Spinal cord (tissue), 10 donors: ENCODE results near the gene CEP57L1. TPM values are rescaled to one million over a fixed set of nuclear protein-coding genes. Genes with fewer than 3 reads are reported as not detected.

ENCODE experiments used
- DNase-seq, 6 donors: peaks; one replicate each; pipeline versions ENCODE4 v3.0.0 to v3.0.0-alpha.2; 2013 to 2015; ENCODE audit warnings: low spot score in 6 of 6, low read depth in 4 of 6
- H3K27ac ChIP-seq: one replicate; pipeline ENCODE4 v1.5.1; 2013; ENCODE audit warnings: low read depth, low read length, control low read depth
- H3K27me3 ChIP-seq: one replicate; pipeline ENCODE4 v1.6.1; 2013; ENCODE audit warnings: low read length; ENCODE audit not compliant: control insufficient read depth, insufficient read depth
- H3K36me3 ChIP-seq: one replicate; pipeline ENCODE4 v1.6.1; 2013; ENCODE audit warnings: low read length; ENCODE audit not compliant: control insufficient read depth, insufficient read depth
- H3K4me1 ChIP-seq: one replicate; pipeline ENCODE4 v1.6.1; 2013; ENCODE audit warnings: low read length; ENCODE audit not compliant: control insufficient read depth, insufficient read depth
- H3K4me3 ChIP-seq: one replicate; pipeline ENCODE4 v1.5.1; 2013; ENCODE audit warnings: low read depth, low read length, control low read depth
- H3K9me3 ChIP-seq: one replicate; pipeline ENCODE4 v1.6.1; 2013; ENCODE audit warnings: low read length; ENCODE audit not compliant: control insufficient read depth, insufficient read depth
- WGBS: methylation state at CpG from one replicate; pipeline ENCODE4 v1.1.5; 2013; ENCODE audit warnings: missing lambda C conversion rate; ENCODE audit not compliant: insufficient coverage; 5-methylcytosine and 5-hydroxymethylcytosine counted together
- polyA plus RNA-seq, 2 donors: library from polyadenylated mRNA; unstranded; fragments of 120-200 nt; gene quantifications; one replicate each; pipeline ENCODE4 v1.2.1, GENCODE V29; 2013; ENCODE audit not compliant: insufficient read length in 2 of 2
- total RNA-seq, 2 donors: library from RNA; depleted of rRNA in 1 of 2; stranded (reverse); fragments of 120-200 nt in 1 of 2; fragments of >200 nt in 1 of 2; gene quantifications; one replicate each; pipeline versions ENCODE4 v1.2.3 to v1.2.4, GENCODE V29; 2013 to 2014
- donor health status: healthy.

The CEP57L1 gene
- total and polyA plus RNA-seq, 4 donors, result 18.4 to 50.7 (median 33.2) TPM

DNA sequence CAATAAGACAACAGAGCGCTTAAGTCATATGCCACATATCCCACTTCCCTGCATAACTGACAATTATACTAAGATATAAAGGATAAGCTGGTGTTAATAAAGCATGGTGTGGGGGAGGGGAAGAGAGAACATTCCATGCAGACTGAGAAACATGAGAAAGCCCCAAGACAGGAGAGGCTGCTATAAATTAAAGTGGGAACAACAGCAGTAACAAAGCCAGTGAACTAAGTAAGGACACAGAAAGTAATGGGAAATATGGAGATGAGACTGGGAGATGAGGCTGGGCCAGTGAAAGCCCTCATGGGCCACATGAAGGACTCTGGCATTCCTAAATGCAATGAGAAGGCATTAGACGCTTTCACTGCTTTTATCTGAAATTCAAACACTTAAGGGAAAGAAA is 42.0 kb upstream of the CEP57L1 start:
- Histone ChIP-seq H3K27ac (no peak overlapping the region), H3K36me3 (no peaks in the 10 kb centered on the region), H3K4me1 (no peaks in the 10 kb centered on the region), H3K4me3 (no peak overlapping the region), H3K27me3 (no peaks in the 10 kb centered on the region), H3K9me3 (no peaks in the 10 kb centered on the region)
- no CpG with 5 or more reads among the region's 2 CpGs for WGBS
- DNase-seq, result peak in 1 of 6 donors; percentile 24

DNA sequence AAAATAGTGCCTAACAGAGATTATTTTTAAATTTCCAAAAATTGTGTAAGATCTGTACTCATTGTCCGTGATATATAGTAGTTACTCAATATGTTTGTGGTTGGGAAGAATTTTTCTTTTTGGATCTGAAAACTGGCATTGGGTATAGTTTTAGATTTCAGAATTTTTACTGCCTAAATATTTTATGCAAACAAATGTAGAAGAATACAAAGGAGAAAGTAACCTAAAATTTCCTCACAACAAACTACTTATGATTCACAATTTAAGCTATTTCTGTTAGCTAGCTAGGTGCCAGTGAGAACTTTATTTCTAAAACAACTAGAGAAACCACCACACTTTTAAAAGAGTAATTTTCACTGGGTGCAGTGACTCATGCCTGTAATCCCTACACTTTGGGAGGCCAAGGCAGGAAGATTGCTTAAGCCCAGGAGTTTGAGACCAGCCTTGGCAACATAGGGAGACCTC is 39.5 kb upstream of the CEP57L1 start:
- no peak for DNase-seq
- H3K9me3 ChIP-seq, result no peaks in the 10 kb centered on the region
- no peak overlapping the region for H3K27ac ChIP-seq
- H3K27me3 ChIP-seq, result no peaks in the 10 kb centered on the region
- no CpG with 5 or more reads among the region's 1 CpG for WGBS
- no peak overlapping the region for H3K4me3 ChIP-seq
- H3K4me1 ChIP-seq, result no peaks in the 10 kb centered on the region
- H3K36me3 ChIP-seq, result no peaks in the 10 kb centered on the region

DNA sequence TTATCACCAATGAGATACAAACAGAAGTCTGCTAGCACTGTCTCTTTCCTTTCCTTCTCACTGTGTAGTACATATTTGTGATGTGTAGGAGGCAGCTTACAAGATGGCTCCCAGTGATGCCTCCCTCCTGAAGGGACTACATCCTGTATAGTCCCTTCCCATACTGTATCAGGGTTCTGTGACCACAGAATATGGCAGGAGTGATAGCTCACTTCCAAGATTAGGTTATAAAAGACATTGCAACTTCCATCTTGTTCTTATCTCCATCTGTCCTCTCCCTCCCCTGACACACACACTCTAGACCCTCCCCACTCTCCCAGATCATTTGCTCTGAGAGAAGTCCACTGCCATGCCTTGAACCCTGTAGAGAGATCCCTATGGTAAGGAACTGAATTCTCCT is 38.6 kb upstream of the CEP57L1 start:
- DNase-seq, result no peak
- H3K27ac ChIP-seq, result no peak overlapping the region
- H3K27me3 ChIP-seq, result no peaks in the 10 kb centered on the region
- H3K9me3 ChIP-seq, result no peaks in the 10 kb centered on the region
- no peaks in the 10 kb centered on the region for H3K36me3 ChIP-seq
- H3K4me3 ChIP-seq, result no peak overlapping the region
- H3K4me1 ChIP-seq, result no peaks in the 10 kb centered on the region

DNA sequence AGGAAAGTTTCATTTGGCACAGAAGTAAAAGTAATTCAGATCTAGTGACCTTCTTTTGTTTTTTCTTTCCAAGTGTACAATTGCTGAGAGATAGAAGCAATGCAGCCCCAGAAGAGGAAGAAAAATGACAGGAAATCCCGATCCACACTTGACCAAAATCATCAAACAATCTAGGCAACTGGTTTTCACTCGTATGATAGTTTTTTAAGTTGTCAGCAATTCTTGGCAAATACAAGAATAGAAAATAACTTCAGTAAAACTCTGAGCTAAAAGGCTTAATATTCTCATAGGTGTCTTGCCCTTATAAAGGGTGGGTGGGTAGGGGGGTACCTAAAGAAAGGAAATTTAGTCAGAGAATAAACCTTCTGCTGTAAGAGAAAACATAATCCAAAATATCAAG is 36.7 kb upstream of the CEP57L1 start:
- Histone ChIP-seq H3K4me3 (no peak overlapping the region), H3K27me3 (no peaks in the 10 kb centered on the region), H3K9me3 (no peaks in the 10 kb centered on the region), H3K4me1 (no peaks in the 10 kb centered on the region), H3K36me3 (no peaks in the 10 kb centered on the region), H3K27ac (no peak overlapping the region)
- WGBS, result no CpG with 5 or more reads among the region's 2 CpGs
- DNase-seq, result no peak

DNA sequence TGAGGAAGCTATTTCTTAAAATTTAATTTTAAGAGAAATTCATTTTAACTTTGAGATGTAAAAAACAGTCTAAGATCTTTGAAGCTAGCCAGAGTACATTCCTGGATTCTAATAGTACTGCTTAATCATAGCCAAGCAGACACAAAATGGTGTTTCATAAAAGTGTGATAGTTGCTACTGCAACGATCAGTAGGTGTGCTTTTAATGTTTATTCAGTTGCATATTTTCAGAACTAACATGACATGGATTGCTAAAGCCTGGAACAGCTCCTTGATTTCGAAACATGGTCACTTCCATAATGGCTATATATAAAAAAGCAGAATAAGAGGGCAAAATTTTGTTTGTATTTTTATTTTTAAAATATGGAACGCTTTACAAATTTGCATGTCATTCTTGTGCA is 36.2 kb upstream of the CEP57L1 start:
- Histone ChIP-seq H3K4me3 (no peak overlapping the region), H3K36me3 (no peaks in the 10 kb centered on the region), H3K27ac (peak overlapping the region; percentile 37), H3K9me3 (no peaks in the 10 kb centered on the region), H3K4me1 (no peaks in the 10 kb centered on the region), H3K27me3 (no peaks in the 10 kb centered on the region)
- no peak for DNase-seq
- WGBS, result no CpG with 5 or more reads among the region's 3 CpGs

DNA sequence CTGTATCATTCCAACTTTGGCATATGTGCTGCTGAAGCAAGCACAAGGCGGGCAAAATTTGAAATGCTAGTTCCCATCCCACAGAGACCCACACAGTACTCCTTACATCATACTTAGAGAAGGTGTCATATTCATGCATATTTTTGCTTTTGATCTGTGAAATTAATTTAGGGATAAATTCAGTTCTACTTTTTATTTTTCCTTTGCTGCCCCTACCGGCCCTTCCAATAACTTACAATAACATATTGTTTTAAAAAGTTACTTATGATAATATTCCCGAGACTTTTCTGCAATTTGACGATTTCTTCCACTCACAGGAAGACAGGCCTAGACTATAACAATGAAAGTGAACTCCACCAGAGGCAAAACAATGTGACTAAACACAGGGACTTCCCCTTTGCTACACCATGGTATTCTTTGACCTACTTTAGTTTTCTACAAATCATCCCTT is 35.7 kb upstream of the CEP57L1 start:
- Histone ChIP-seq H3K9me3 (no peaks in the 10 kb centered on the region), H3K27me3 (no peaks in the 10 kb centered on the region), H3K36me3 (no peaks in the 10 kb centered on the region), H3K4me3 (no peak overlapping the region), H3K27ac (peak overlapping the region; percentile 37), H3K4me1 (no peaks in the 10 kb centered on the region)
- peak in 1 of 6 donors; percentile 71 for DNase-seq
- 33% methylated on average over 1 of the region's 4 CpGs for WGBS

DNA sequence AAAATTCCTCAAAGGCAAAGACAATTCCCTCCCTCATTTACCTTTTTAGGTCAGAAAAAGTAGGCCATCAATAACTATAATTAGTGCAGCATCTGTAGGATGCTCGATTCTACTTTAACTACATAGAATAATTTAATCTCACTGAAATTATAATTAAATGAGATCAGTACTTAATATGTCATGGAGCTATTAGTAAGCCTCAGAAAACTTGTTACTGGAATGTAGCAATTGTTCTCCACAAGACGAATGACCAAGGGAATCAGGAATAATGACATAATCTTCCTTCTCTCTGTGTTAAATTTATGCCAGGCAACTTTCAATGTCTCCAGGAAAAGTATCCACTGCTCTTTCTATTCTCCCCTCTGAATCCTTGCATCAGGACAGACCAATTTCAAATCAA is 34.7 kb upstream of the CEP57L1 start:
- H3K27me3 ChIP-seq, result no peaks in the 10 kb centered on the region
- no peaks in the 10 kb centered on the region for H3K4me1 ChIP-seq
- DNase-seq, result no peak
- H3K36me3 ChIP-seq, result no peaks in the 10 kb centered on the region
- no peak overlapping the region for H3K4me3 ChIP-seq
- no peak overlapping the region for H3K27ac ChIP-seq
- no peaks in the 10 kb centered on the region for H3K9me3 ChIP-seq
- no CpG with 5 or more reads among the region's 2 CpGs for WGBS

DNA sequence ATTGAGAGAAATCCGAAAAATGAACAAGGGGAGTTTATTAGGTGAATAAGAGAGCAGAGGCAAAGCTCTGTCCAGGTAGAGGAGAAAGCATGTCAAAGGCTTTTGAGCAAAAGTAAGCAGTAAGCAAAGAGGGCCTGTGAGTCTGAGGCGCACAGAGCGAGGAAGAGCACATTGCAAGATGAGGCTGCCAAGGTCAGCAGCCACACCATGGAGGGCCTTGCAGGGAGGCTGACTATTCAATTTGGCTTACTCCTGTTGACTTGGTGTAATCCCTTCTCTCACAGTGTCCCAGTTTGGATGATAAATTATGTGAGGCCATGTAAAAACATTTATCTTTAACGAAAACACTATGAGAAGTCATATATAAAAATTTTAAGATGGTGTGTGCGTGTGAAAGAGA is 33.1 kb upstream of the CEP57L1 start:
- 94% methylated on average over 1 of the region's 5 CpGs for WGBS
- no peaks in the 10 kb centered on the region for H3K36me3 ChIP-seq
- no peaks in the 10 kb centered on the region for H3K27me3 ChIP-seq
- peak in 1 of 6 donors; percentile 35 for DNase-seq
- H3K27ac ChIP-seq, result no peak overlapping the region
- no peaks in the 10 kb centered on the region for H3K4me1 ChIP-seq
- no peaks in the 10 kb centered on the region for H3K9me3 ChIP-seq
- H3K4me3 ChIP-seq, result no peak overlapping the region

DNA sequence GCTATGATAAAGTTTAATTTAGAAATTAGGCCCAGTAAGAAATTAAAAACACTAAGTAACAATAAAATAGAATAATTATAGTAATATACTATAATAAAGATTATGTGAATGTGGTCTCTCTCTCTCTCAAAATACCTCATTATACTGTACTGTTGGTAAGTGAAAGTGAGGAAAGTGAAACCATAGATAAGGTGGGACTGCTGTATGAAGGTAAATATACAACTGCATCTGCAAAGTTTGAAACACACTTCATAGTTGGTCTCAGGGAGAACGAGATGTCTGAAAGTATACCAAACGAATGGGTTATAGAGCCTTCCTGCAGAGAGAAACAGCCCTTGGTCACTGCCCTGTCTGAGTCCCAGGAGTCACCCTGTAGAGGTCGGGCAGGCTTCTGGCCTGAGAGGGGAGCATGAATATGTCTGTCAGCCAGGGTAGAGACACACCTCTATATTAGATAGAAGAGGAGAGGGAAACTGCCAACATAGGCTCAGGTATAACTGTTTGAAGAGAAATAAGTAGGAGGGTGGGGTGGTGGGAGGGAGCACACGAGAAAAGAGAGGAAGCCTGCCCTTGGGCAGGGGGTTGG is 32.4 kb upstream of the CEP57L1 start:
- H3K4me1 ChIP-seq, result no peaks in the 10 kb centered on the region
- WGBS, result 72% methylated on average over 3 of the region's 4 CpGs
- H3K27me3 ChIP-seq, result no peaks in the 10 kb centered on the region
- no peak overlapping the region for H3K4me3 ChIP-seq
- no peaks in the 10 kb centered on the region for H3K9me3 ChIP-seq
- DNase-seq, result no peak
- no peaks in the 10 kb centered on the region for H3K36me3 ChIP-seq
- no peak overlapping the region for H3K27ac ChIP-seq

DNA sequence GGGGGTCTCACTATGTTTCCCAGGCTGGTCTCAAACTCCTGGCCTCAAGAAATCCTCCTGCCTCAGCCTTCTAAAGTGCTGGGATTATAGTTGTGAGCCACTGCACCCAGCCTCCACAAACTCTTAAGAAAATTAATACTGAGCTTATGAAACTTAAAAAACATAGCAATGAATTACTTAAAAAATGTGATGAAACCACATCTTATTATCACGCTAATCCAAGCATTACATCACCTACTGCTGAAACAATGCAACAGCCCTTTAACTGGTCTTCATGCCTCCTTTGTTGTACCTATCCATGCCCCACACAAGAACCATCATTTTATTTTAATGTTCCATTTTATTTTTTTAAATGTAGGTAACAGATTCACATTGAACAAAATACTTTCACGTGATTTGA is 25.6 kb upstream of the CEP57L1 start:
- H3K9me3 ChIP-seq, result no peaks in the 10 kb centered on the region
- DNase-seq, result no peak
- H3K27ac ChIP-seq, result no peak overlapping the region
- H3K36me3 ChIP-seq, result no peaks in the 10 kb centered on the region
- no peaks in the 10 kb centered on the region for H3K4me1 ChIP-seq
- WGBS, result 100% methylated on average over 2 of the region's 2 CpGs
- no peak overlapping the region for H3K4me3 ChIP-seq
- H3K27me3 ChIP-seq, result no peaks in the 10 kb centered on the region
